Transverse colon (tissue), 4 donors: Measurements from ENCODE around the gene IGLL5.

ENCODE experiments used
- CTCF ChIP-seq, 5 experiments: fragments of 200-600 bp in 3 of 5; fragments of 450-650 bp in 2 of 5; sonication (generic) in 3 of 5; IDR thresholded peaks; 1 replicate in 2 of 5; 2 replicates in 3 of 5; pipeline ENCODE4 v1.5.1; 2016 to 2017; ENCODE audit warnings: antibody characterized with exemption in 5 of 5, inconsistent platforms in 3 of 5, mild to moderate bottlenecking in 2 of 5, moderate library complexity in 1 of 5
- EP300 ChIP-seq: sonication (generic); formaldehyde crosslinking; IDR thresholded peaks from one replicate; pipeline ENCODE4 v1.6.1; 2017; ENCODE audit warnings: antibody characterized with exemption, low read depth
- POLR2A ChIP-seq: fragments of 450-650 bp; IDR thresholded peaks from one replicate; pipeline ENCODE4 v1.6.1; 2016; ENCODE audit warnings: antibody characterized with exemption, mild to moderate bottlenecking, moderate library complexity
- POLR2AphosphoS5 ChIP-seq, 3 donors: sonication (generic); formaldehyde crosslinking; IDR thresholded peaks; one replicate each; pipeline ENCODE4 v1.6.1; 2016; ENCODE audit warnings: antibody characterized with exemption in 3 of 3

- TF ChIP-seq CTCF (IDR thresholded peaks at IDR 0.05), result no peak
- no peak for TF ChIP-seq EP300
- no peak for TF ChIP-seq POLR2A
- no peak for TF ChIP-seq POLR2AphosphoS5 (IDR thresholded peaks at IDR 0.05)
Measured at GRCh38 chr22:22856885-22857606, 30.6 kb upstream of the IGLL5 start.
